ENCODE data around the gene F8.

F8 gene

DNA sequence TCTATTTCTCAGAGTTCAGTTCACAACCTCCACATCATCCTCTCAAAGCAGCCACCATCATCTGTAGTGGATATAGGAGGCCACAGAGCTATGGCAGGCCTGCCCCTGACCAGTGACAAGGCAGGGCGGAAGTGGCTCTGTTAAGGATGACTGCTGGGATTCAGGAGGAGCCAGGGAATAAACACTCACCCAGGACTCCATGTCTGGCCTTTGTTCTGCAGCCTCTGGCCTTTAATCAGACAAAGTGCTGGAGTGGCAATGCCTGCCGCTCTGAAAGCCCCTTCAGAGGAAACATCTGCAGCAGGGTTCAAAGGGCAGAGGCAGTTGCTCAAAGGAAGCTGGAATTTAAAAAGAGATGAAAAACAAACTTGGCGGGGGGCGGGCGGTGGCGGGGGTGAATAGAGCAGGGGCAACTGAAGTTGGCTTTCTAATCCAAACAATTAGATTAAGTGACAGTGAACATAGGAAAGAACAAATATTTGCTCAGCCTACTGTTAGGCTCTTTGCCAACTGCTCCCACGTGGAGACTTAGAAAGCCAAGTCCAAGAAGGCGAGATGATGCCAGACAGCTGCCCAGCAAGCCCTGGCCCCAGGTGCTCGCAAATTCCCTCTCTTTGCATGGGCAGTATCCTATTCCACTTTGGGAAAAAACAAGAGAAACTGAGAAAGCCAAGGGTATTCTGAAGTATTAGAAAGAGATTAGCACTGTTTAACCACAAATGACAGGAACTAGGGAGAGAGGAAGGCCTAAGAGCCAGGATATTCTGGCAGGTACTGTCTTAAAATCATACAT is 222.8 kb downstream of the F8 start:
- TF ChIP-seq, protein P1, sequence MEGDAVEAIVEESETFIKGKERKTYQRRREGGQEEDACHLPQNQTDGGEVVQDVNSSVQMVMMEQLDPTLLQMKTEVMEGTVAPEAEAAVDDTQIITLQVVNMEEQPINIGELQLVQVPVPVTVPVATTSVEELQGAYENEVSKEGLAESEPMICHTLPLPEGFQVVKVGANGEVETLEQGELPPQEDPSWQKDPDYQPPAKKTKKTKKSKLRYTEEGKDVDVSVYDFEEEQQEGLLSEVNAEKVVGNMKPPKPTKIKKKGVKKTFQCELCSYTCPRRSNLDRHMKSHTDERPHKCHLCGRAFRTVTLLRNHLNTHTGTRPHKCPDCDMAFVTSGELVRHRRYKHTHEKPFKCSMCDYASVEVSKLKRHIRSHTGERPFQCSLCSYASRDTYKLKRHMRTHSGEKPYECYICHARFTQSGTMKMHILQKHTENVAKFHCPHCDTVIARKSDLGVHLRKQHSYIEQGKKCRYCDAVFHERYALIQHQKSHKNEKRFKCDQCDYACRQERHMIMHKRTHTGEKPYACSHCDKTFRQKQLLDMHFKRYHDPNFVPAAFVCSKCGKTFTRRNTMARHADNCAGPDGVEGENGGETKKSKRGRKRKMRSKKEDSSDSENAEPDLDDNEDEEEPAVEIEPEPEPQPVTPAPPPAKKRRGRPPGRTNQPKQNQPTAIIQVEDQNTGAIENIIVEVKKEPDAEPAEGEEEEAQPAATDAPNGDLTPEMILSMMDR (IDR thresholded peaks at IDR 0.05; ENCODE audit: insufficient read depth, missing control alignments): no peak
- DNase-seq (ENCODE audit: insufficient read length, low spot score) (no peak), FAIRE-seq (no peak)

GRCh38 chrX:154797006-154797405 is 225.5 kb downstream of the F8 start:
- FAIRE-seq (no peak), DNase-seq (ENCODE audit: insufficient read length, low spot score) (no peak)
- TF ChIP-seq, protein P1 (IDR thresholded peaks at IDR 0.05; ENCODE audit: insufficient read depth, missing control alignments): no peak

DNA sequence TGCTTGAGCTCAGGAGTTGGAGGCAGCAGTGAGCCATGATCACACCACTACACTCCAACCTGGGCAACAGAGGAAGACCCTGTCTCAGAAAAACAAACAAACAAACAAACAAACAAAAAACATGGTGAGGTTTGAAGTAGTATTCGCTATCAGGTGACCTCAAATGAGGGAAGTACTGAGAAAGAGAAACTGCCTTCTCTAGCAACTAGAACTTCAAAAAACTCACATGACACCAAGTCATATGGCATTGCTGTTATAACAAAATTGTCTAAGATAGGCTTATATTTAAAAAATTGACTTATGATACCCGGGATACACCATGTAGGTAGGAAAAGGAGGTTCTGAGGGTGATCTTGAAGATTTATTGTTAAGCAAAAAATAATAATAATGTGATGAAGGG is 227.5 kb downstream of the F8 start:
- DNase-seq (ENCODE audit: insufficient read length, low spot score) (no peak), FAIRE-seq (no peak)
- TF ChIP-seq, protein P1 (IDR thresholded peaks at IDR 0.05; ENCODE audit: insufficient read depth, missing control alignments): no peak

DNA sequence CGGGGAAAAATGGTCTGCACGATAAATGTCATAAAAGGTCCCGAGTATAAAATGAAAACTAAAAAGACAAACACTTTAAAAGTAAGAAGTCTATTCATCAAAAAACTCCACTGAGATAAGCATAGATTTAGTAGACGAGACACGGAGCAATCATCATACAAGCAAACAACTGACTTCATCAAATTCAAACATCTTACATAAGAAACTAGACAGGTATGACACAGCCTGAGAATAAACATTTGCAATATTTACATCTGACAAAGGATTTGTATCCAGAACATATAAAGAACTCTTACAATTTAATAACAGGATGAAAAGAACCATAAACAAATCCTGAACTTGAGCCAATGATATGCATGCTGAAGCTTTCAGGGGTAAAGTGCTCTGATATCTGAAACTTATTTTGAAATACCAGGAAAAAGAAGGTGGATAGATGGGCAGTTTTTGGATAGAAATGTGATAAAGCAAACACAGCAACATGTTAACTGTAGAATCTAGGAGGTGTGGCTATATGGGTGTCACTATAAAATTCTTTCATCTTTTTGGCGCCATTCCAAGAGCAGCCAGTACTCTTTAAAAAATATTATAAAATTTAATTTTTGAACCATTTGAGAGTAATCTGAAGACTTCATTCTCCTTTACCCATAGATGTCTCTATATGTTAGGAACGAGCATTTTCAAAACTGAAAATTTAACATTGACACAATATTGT is 229.3 kb downstream of the F8 start:
- TF ChIP-seq, protein P1 (IDR thresholded peaks at IDR 0.05; ENCODE audit: insufficient read depth, missing control alignments): no peak
- FAIRE-seq (no peak), DNase-seq (ENCODE audit: insufficient read length, low spot score) (no peak)

GRCh38 chrX:154791939-154792338 is 230.6 kb downstream of the F8 start:
- FAIRE-seq (no peak), DNase-seq (ENCODE audit: insufficient read length, low spot score) (no peak)
- TF ChIP-seq, protein P1 (IDR thresholded peaks at IDR 0.05; ENCODE audit: insufficient read depth, missing control alignments): no peak

DNA sequence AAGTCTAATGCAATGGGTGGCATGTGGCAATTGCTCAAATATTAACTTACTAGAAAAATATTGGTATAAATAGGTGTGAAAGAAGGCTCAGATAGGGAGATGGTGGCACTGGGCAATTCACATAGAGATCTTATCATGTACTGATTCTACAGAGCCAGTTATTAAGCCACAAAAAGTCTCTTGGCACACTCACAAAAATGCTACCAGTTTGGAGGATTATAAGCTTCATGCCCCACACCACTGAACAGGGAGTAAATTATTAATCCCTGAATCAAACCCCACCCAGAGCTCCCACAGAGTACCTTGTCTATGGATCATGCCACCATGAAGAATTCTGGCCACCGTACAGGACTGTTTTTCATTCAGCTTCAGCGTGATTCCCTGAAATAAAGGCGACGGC is 231.1 kb downstream of the F8 start:
- DNase-seq (ENCODE audit: insufficient read length, low spot score): no peak
- no peak for FAIRE-seq
- TF ChIP-seq, protein P1 (IDR thresholded peaks at IDR 0.05; ENCODE audit: insufficient read depth, missing control alignments): no peak
